PC-3 (cell line): ENCODE measurements around the gene DOLK. TPM values are rescaled to one million over a fixed set of nuclear protein-coding genes. Genes with fewer than 3 reads are reported as not detected.

Experiments
- ATAC-seq: fragments of 200-7000 bp; cut with Tn5 transposase; 2 replicates; pipeline ENCODE4 v1.9.1; 2020; ENCODE audit warnings: mild to moderate bottlenecking, moderate library complexity
- BruUV-seq: library from RNA; stranded (reverse); fragments of 400-500 nt; replicated peaks from 2 replicates; lab custom pipeline; 2021; lab: Mats Ljungman, UMichigan
- CTCF ChIA-PET: fragments of 300-600 bp; sonication (Branson Sonifier 250); formaldehyde crosslinking; loops from one replicate; lab custom pipeline; 2022; ENCODE audit warnings: antibody characterized with exemption; lab: Charles Lee
- POLR2A ChIA-PET: fragments of 300-600 bp; sonication (Branson Sonifier 250); formaldehyde crosslinking; loops from one replicate; lab custom pipeline; 2022; ENCODE audit warnings: antibody characterized with exemption; ENCODE audit not compliant: unreplicated experiment; lab: Charles Lee
- DNase-seq: peaks from one replicate; pipeline ENCODE4 v3.0.0-alpha.2; 2015
- H2AFZ ChIP-seq: fragments of 300-600 bp; sonication (generic); 2 replicates; pipeline ENCODE4 v1.6.0; 2016; ENCODE audit warnings: antibody characterized with exemption, low read length
- H3F3A ChIP-seq: fragments of 300-600 bp; sonication (generic); one replicate; pipeline ENCODE4 v1.6.0; 2017; ENCODE audit warnings: antibody characterized with exemption, low read length, control low read depth, mild to moderate bottlenecking; ENCODE audit not compliant: unreplicated experiment
- H3K27ac ChIP-seq: fragments of 300-600 bp; sonication (generic); 2 replicates; pipeline ENCODE4 v1.5.1; 2016; ENCODE audit warnings: mild to moderate bottlenecking, low read length
- H3K27me3 ChIP-seq: fragments of 300-600 bp; sonication (generic); 2 replicates; pipeline ENCODE4 v1.6.1; 2016; ENCODE audit warnings: low read length, mixed read lengths
- H3K36me3 ChIP-seq: fragments of 300-600 bp; sonication (generic); 2 replicates; pipeline ENCODE4 v1.6.1; 2016; ENCODE audit warnings: low read depth, mixed run types, low read length, mixed read lengths
- H3K4me1 ChIP-seq: fragments of 300-600 bp; sonication (generic); 2 replicates; pipeline ENCODE4 v1.5.1; 2016; ENCODE audit warnings: low read length; ENCODE audit not compliant: insufficient read depth
- H3K4me2 ChIP-seq: fragments of 300-600 bp; sonication (generic); 2 replicates; pipeline ENCODE4 v1.6.0; 2016; ENCODE audit warnings: low read length
- H3K4me3 ChIP-seq: fragments of 300-600 bp; sonication (generic); 2 replicates; pipeline ENCODE4 v1.5.1; 2016; ENCODE audit warnings: mild to moderate bottlenecking, low read length, mixed read lengths
- H3K79me2 ChIP-seq: fragments of 300-600 bp; sonication (generic); 2 replicates; pipeline ENCODE4 v1.6.1; 2017; ENCODE audit warnings: low read length, mixed read lengths
- H3K9ac ChIP-seq: fragments of 300-600 bp; sonication (generic); 2 replicates; pipeline ENCODE4 v1.6.0; 2016; ENCODE audit warnings: mild to moderate bottlenecking, low read length
- H3K9me2 ChIP-seq: fragments of 300-600 bp; sonication (generic); replicated peaks from 2 replicates; pipeline ENCODE4 v1.6.1; 2016; ENCODE audit warnings: mixed run types, low read length, mixed read lengths
- H3K9me3 ChIP-seq: fragments of 300-600 bp; sonication (generic); 2 replicates; pipeline ENCODE4 v1.6.1; 2016; ENCODE audit warnings: low read length, mixed read lengths
- H4K20me1 ChIP-seq: fragments of 300-600 bp; sonication (generic); 2 replicates; pipeline ENCODE4 v1.6.1; 2016; ENCODE audit warnings: low read length, mixed read lengths
- EZH2 ChIP-seq: fragments of 300-600 bp; sonication (generic); IDR thresholded peaks from one replicate; pipeline ENCODE4 v1.6.1; 2017; ENCODE audit warnings: antibody characterized with exemption, mild to moderate bottlenecking, low read length; ENCODE audit not compliant: unreplicated experiment
- EZH2phosphoT487 ChIP-seq: fragments of 300-600 bp; sonication (generic); IDR thresholded peaks from 2 replicates; pipeline ENCODE4 v1.6.1; 2018; ENCODE audit warnings: mild to moderate bottlenecking, antibody characterized with exemption, low read length, borderline replicate concordance
- intact Hi-C: fragments of 100-400 bp; cut with micrococcal nuclease; formaldehyde crosslinking; loops from 2 replicates; pipeline ENCODE4 v1.9.0; 2023
- total RNA-seq: library from RNA; depleted of rRNA; stranded (reverse); fragments of >200 nt; gene quantifications from 2 replicates; pipeline ENCODE4 v1.2.3, GENCODE V29; 2014
- TF ChIP-seq, protein P1 (sequence below): fragments of 300-600 bp; sonication (generic); conservative IDR thresholded peaks from 2 replicates; pipeline ENCODE4 v1.5.1; 2017; ENCODE audit warnings: antibody characterized with exemption, low read depth, mild to moderate bottlenecking, low read length

The DOLK gene
- total RNA-seq, 1 experiment from 2014 or later, result 17.9 TPM

DNA sequence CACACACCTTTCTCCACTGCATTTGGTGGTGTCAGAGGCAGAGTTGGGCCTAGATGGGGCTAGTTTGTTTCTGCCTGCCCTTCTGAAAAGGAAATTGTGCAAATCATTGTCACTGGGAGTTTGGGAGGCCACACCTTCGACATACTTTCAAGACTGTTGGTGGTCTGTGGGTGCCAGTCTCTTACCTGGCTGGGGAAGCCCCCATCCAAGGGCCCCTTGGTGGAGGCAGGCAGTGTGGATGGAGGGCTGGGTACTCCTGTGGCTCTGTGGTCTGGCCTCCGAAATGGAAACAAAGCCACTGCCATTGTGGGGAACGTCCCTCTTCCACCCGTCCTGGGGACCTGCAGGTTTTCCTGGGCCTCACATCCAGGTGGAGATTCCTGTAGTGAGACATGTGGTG is 37.5 kb downstream of the DOLK start:
- Histone ChIP-seq H3K9me2 (no peaks in the 10 kb centered on the region), H3K79me2 (peaks cover 55% of the 10 kb centered on the region), H3K27me3 (no peaks in the 10 kb centered on the region), H3K9me3 (no peaks in the 10 kb centered on the region), H3F3A (no peaks in the 10 kb centered on the region), H3K4me1 (peaks cover 31% of the 10 kb centered on the region), H3K27ac (no peak overlapping the region), H3K4me3 (no peak overlapping the region), H3K4me2 (no peak overlapping the region), H3K9ac (no peak overlapping the region), H4K20me1 (no peaks in the 10 kb centered on the region), H3K36me3 (peaks cover 25% of the 10 kb centered on the region), H2AFZ (no peak overlapping the region)
- CTCF ChIA-PET, result no interaction called here
- no TSS peak for BruUV-seq
- no peak for ATAC-seq
- POLR2A ChIA-PET, result no interaction called here
- intact Hi-C loops, result no loop called here
- no peak for DNase-seq
- TF ChIP-seq EZH2phosphoT487 (no peak), EZH2 (no peak)
- TF ChIP-seq, protein P1, sequence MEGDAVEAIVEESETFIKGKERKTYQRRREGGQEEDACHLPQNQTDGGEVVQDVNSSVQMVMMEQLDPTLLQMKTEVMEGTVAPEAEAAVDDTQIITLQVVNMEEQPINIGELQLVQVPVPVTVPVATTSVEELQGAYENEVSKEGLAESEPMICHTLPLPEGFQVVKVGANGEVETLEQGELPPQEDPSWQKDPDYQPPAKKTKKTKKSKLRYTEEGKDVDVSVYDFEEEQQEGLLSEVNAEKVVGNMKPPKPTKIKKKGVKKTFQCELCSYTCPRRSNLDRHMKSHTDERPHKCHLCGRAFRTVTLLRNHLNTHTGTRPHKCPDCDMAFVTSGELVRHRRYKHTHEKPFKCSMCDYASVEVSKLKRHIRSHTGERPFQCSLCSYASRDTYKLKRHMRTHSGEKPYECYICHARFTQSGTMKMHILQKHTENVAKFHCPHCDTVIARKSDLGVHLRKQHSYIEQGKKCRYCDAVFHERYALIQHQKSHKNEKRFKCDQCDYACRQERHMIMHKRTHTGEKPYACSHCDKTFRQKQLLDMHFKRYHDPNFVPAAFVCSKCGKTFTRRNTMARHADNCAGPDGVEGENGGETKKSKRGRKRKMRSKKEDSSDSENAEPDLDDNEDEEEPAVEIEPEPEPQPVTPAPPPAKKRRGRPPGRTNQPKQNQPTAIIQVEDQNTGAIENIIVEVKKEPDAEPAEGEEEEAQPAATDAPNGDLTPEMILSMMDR, result no peak

DNA sequence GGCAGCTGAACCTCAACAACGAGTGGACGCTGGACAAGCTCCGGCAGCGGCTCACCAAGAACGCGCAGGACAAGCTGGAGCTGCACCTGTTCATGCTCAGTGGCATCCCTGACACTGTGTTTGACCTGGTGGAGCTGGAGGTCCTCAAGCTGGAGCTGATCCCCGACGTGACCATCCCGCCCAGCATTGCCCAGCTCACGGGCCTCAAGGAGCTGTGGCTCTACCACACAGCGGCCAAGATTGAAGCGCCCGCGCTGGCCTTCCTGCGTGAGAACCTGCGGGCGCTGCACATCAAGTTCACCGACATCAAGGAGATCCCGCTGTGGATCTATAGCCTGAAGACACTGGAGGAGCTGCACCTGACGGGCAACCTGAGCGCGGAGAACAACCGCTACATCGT is 39.0 kb downstream of the DOLK start:
- H3K4me1 ChIP-seq, result peaks cover 36% of the 10 kb centered on the region
- intact Hi-C loops, result no loop called here
- H3K4me2 ChIP-seq, result no peak overlapping the region
- peaks cover 25% of the 10 kb centered on the region for H3K36me3 ChIP-seq
- no peaks in the 10 kb centered on the region for H4K20me1 ChIP-seq
- no TSS peak for BruUV-seq
- TF ChIP-seq EZH2, result no peak
- no peak for TF ChIP-seq EZH2phosphoT487
- TF ChIP-seq, protein P1, result no peak
- DNase-seq (no peak), ATAC-seq (no peak)
- no peaks in the 10 kb centered on the region for H3K27me3 ChIP-seq
- H3K9ac ChIP-seq, result no peak overlapping the region
- H2AFZ ChIP-seq, result no peak overlapping the region
- H3K79me2 ChIP-seq, result peaks cover 40% of the 10 kb centered on the region
- no peak overlapping the region for H3K4me3 ChIP-seq
- no peaks in the 10 kb centered on the region for H3F3A ChIP-seq
- H3K9me3 ChIP-seq, result no peaks in the 10 kb centered on the region
- ChIA-PET POLR2A (no interaction called here), CTCF (no interaction called here)
- H3K27ac ChIP-seq, result no peak overlapping the region
- H3K9me2 ChIP-seq, result no peaks in the 10 kb centered on the region

DNA sequence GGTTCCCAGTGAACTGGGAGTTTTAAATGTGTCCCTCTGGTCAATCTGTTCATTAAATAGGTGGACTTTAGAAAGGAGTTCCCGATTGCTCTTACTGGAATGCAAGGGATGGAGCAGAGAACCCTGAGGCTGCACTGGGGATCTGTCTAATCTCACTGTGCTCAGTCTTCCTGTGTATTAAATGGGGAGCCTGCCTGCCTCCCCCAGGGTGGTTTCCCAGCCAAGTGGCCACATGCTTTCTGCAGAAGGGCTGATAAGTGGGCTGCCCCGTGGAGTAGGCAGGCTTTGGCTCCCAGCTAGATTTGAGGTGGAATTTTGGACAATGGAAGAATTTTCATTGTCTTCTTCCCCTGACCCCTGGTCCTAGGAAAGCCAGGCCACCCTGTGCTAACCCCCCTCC is 40.7 kb downstream of the DOLK start:
- H3K79me2 ChIP-seq, result peaks cover 40% of the 10 kb centered on the region
- peaks cover 25% of the 10 kb centered on the region for H3K36me3 ChIP-seq
- no peak overlapping the region for H3K4me3 ChIP-seq
- ChIA-PET POLR2A (no interaction called here), CTCF (no interaction called here)
- no peaks in the 10 kb centered on the region for H3K9me3 ChIP-seq
- H3K9ac ChIP-seq, result no peak overlapping the region
- no peak overlapping the region for H3K27ac ChIP-seq
- no peaks in the 10 kb centered on the region for H3K9me2 ChIP-seq
- no peak overlapping the region for H2AFZ ChIP-seq
- intact Hi-C loops, result no loop called here
- H4K20me1 ChIP-seq, result no peaks in the 10 kb centered on the region
- H3F3A ChIP-seq, result no peaks in the 10 kb centered on the region
- ATAC-seq (no peak), DNase-seq (no peak)
- peaks cover 37% of the 10 kb centered on the region for H3K4me1 ChIP-seq
- no peaks in the 10 kb centered on the region for H3K27me3 ChIP-seq
- no TSS peak for BruUV-seq
- no peak overlapping the region for H3K4me2 ChIP-seq
- TF ChIP-seq EZH2phosphoT487 (no peak), EZH2 (no peak)
- TF ChIP-seq, protein P1, result no peak
